AG09309 (cell line): Measurements from ENCODE around the gene PLCL2.

Experiments used
- DNase-seq: peaks from one replicate; pipeline ENCODE4 v3.0.0-alpha.2; 2010; ENCODE audit warnings: low read depth
- H3K4me3 ChIP-seq: 2 replicates; pipeline ENCODE4 v1.5.1; 2011; ENCODE audit warnings: mild to moderate bottlenecking, low read depth, low read length, moderate library complexity; ENCODE audit not compliant: control insufficient read depth
- TF ChIP-seq, protein P1 (sequence below): IDR thresholded peaks from 2 replicates; pipeline ENCODE4 v1.5.1; 2011; ENCODE audit warnings: mild to moderate bottlenecking, low read depth, low read length, inconsistent platforms; ENCODE audit not compliant: insufficient read depth, control insufficient read depth; ENCODE audit errors: missing control alignments

PLCL2 gene

DNA sequence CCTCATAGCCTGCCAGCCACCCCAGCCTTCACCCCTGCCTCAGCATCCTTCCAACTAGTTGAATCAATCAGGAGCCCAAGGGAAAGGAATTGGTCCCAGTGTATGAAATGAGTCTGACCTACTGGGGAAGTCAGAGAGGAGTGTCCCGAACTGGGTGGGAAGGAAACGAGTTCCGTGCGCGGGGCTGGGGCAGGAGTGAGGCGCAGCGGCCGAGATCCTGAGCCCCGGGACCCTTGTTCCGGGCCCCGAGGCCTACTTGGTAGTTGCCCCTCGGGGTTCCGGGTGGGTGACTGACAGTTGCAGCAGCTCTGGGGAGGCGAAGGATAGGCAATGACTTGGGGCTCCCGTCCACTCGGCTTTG, 1.1 kb upstream of the PLCL2 start:
- peak overlapping the region; percentile 87 for H3K4me3 ChIP-seq
- no peak for DNase-seq
- TF ChIP-seq, protein P1, sequence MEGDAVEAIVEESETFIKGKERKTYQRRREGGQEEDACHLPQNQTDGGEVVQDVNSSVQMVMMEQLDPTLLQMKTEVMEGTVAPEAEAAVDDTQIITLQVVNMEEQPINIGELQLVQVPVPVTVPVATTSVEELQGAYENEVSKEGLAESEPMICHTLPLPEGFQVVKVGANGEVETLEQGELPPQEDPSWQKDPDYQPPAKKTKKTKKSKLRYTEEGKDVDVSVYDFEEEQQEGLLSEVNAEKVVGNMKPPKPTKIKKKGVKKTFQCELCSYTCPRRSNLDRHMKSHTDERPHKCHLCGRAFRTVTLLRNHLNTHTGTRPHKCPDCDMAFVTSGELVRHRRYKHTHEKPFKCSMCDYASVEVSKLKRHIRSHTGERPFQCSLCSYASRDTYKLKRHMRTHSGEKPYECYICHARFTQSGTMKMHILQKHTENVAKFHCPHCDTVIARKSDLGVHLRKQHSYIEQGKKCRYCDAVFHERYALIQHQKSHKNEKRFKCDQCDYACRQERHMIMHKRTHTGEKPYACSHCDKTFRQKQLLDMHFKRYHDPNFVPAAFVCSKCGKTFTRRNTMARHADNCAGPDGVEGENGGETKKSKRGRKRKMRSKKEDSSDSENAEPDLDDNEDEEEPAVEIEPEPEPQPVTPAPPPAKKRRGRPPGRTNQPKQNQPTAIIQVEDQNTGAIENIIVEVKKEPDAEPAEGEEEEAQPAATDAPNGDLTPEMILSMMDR: no peak

DNA sequence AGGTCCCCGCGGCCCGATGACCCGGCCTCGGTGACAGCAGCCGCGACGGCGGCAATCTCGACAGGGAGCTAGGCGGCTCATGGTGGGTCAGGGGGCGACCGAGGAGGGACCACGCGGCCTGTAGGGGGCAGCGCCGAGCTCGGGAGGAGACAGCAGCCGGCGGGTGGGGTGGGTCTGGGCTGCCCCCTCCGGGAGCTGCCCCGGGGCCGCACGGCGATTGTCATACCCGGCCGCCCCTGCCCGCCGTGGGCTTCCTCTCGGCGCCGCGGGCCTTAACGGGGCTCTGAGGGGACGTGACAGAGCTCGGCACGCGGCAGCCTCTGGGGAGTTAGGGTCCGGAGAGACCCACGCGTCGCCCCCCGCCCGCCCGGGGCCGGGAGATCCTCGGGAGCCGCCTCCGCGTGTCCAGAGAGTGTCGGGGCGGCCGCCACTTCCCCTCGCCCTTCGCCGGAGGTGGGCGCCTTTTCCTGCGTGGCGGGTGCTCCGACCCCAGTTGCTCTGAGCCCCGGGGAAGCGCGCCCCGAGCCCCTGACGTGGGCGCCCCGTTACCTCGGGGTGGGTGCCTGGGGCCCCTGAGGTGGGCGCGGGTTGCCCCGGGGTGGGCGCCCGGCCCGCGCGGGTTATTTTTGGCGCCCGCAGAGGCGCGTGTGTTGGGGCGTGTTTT, 539 bp upstream of the PLCL2 start:
- peak overlapping the region; percentile 87 for H3K4me3 ChIP-seq
- no peak for DNase-seq
- TF ChIP-seq, protein P1: peak; percentile 63

DNA sequence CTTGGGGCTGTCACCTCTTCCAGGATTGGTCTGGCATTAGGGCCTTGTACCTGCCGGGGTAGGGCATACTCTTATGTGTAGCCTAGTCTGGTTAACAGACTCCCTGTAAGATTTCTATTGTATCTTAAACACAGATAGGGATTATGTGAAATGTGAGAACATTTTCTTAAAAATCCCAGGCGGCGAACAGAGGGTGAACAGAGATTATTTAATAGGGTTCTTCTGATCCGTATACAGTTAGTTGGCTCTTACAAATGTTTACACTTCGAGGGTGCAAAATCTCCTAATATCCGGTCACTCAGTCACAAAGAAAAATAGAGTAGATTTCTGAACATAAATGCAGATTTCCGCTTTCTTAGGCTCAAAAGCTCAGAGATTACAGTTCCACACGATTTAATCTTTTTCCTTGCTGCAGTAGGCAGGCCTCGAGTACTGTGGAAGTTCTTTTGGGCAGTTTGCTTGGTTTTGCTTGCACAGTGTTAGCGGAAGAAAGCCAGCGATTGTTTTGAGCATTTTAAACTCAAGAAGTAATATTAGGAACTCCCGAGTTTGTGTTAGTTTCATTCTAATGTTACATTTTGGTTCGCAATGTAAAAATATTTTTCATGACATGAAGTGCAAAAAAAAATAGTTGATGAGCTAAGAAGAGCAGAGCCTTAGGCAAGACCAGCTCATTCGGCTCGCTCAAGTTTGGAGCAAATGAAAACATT, 993 bp downstream of the PLCL2 start:
- DNase-seq: no peak
- TF ChIP-seq, protein P1: no peak
- peak overlapping the region; percentile 87 for H3K4me3 ChIP-seq

DNA sequence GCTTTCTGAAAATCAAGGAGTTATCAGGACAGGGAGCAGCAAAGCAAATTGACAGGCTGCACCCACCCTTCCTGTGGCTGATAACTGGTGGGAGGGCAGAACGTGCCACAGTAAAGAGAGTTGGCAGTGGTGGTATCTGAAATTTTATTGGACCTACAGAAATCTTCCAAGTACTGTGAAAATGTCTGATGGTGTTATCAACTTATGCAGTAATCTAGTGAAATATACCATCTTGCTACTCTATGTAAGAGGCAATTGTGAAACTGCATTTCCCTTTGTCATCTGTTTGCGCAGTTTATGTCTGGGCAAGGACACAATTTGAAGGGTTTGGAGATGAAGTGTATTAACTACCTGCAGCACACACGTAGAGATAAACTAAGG, 1.5 kb downstream of the PLCL2 start:
- TF ChIP-seq, protein P1: no peak
- H3K4me3 ChIP-seq: peak overlapping the region; percentile 87
- DNase-seq: no peak

DNA sequence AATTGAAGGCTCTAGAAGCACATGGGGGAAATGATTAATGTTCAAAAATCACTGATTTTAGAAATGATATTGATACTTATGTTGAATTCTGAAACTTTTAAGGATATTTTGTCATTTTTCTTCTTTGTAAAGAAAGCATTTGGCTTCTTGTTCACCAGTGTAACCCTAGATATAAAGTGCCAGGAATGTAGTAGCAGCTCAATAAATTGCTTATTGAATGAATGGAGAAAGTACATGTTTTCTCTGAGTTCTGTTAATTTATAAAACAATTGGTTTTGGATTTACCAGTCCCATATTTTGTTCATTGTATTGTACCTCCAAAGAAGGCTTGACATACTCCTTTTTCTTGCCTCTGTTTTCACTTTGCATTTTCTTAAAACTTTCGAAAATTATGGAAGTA, 2.4 kb downstream of the PLCL2 start:
- H3K4me3 ChIP-seq: no peak overlapping the region
- TF ChIP-seq, protein P1: no peak
- DNase-seq: no peak

DNA sequence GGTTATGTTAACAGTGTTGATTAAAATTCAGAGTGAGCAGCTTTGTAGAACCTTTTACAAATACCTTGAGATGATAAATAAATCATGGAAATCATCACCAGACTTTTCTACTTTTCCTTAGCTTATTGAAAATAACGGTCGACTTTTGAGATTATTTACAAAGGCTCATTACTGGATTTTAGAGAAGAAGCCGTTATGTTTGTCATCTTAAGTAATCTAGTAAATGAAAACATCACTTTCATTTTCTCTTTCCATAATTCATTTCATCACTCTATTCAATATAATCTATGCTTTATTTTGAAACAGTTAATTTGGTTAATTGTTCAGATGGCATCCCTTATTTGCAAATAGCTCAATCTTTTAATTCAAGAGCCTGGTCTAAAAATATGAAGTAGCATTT, 3.6 kb downstream of the PLCL2 start:
- TF ChIP-seq, protein P1: no peak
- DNase-seq: no peak
- no peak overlapping the region for H3K4me3 ChIP-seq
